HepG2 (cell line): Measurements from ENCODE around the gene LIN7A. TPM values are rescaled to one million over a fixed set of nuclear protein-coding genes. Genes with fewer than 3 reads are reported as not detected.
A peak's percentile ranks its signal among the peaks of the same experiment; 100 is the strongest.

Source experiments
- CHD4 ChIP-seq: fragments of 200-600 bp; sonication (generic); IDR thresholded peaks from 2 replicates; pipeline ENCODE4 v1.7.0; 2017; ENCODE audit warnings: mild to moderate bottlenecking, low read length, borderline replicate concordance
- GPN1 ChIP-seq: sonication (generic); formaldehyde crosslinking; IDR thresholded peaks from 2 replicates; pipeline ENCODE4 v1.5.1; 2020; ENCODE audit warnings: missing genetic modification reagents, borderline replicate concordance
- JARID2 ChIP-seq: sonication (generic); formaldehyde crosslinking; IDR thresholded peaks from 2 replicates; pipeline ENCODE4 v1.8.1; 2023; ENCODE audit warnings: missing genetic modification reagents, inconsistent platforms; ENCODE audit not compliant: insufficient replicate concordance
- NFE2 ChIP-seq: sonication (generic); formaldehyde crosslinking; IDR thresholded peaks from 2 replicates; pipeline ENCODE4 v1.4.0; 2020; ENCODE audit warnings: missing genetic modification reagents
- PAX8 ChIP-seq: sonication (generic); formaldehyde crosslinking; IDR thresholded peaks from 2 replicates; pipeline ENCODE4 v1.8.0; 2022; ENCODE audit warnings: mild to moderate bottlenecking, missing genetic modification reagents, borderline replicate concordance
- TAF1 ChIP-seq: sonication (generic); formaldehyde crosslinking; IDR thresholded peaks from 2 replicates; pipeline ENCODE4 v1.4.0; 2020; ENCODE audit warnings: missing genetic modification reagents
- THYN1 ChIP-seq: sonication (generic); formaldehyde crosslinking; IDR thresholded peaks from 2 replicates; pipeline ENCODE4 v1.8.1; 2023; ENCODE audit warnings: low read depth, mild to moderate bottlenecking, moderate library complexity, missing genetic modification reagents, borderline replicate concordance
- XBP1 ChIP-seq: sonication (generic); formaldehyde crosslinking; IDR thresholded peaks from 2 replicates; pipeline ENCODE4 v1.5.0; 2020; ENCODE audit warnings: missing genetic modification reagents
- ZBTB21 ChIP-seq: sonication (generic); formaldehyde crosslinking; IDR thresholded peaks from 2 replicates; pipeline ENCODE4 v1.4.0; 2020; ENCODE audit warnings: missing genetic modification reagents
- ZFP36L2 ChIP-seq: sonication (generic); formaldehyde crosslinking; IDR thresholded peaks from 2 replicates; pipeline ENCODE4 v1.4.0; 2020; ENCODE audit warnings: missing genetic modification reagents
- ZFP82 ChIP-seq: sonication (generic); formaldehyde crosslinking; IDR thresholded peaks from 2 replicates; pipeline ENCODE4 v1.5.1; 2020; ENCODE audit warnings: mild to moderate bottlenecking, missing genetic modification reagents, borderline replicate concordance
- ZFX ChIP-seq: sonication (generic); formaldehyde crosslinking; IDR thresholded peaks from 2 replicates; pipeline ENCODE4 v1.4.0; 2020; ENCODE audit warnings: mild to moderate bottlenecking, low read depth, missing genetic modification reagents, moderate library complexity
- ZNF350 ChIP-seq: sonication (generic); formaldehyde crosslinking; IDR thresholded peaks from 2 replicates; pipeline ENCODE4 v1.4.0; 2020; ENCODE audit warnings: mild to moderate bottlenecking, low read depth, missing genetic modification reagents, borderline replicate concordance
- ZNF530 ChIP-seq: sonication (generic); formaldehyde crosslinking; IDR thresholded peaks from 2 replicates; pipeline ENCODE4 v1.5.0; 2020; ENCODE audit warnings: low read depth, mild to moderate bottlenecking, missing genetic modification reagents
- ZNF564 ChIP-seq: sonication (generic); formaldehyde crosslinking; IDR thresholded peaks from 2 replicates; pipeline ENCODE4 v1.8.1; 2023; ENCODE audit warnings: mild to moderate bottlenecking, missing genetic modification reagents
- ZNF724P ChIP-seq: sonication (generic); formaldehyde crosslinking; IDR thresholded peaks from 2 replicates; pipeline ENCODE4 v1.8.0; 2022; ENCODE audit warnings: missing genetic modification reagents, borderline replicate concordance
- polyA plus RNA-seq, 8 experiments: library from polyadenylated mRNA; depleted of rRNA in 3 of 8; stranded (reverse) in 7 of 8; unstranded in 1 of 8; fragments of >200 nt; fragmentation: Illumina TruSeq in 4 of 8; extraction: Trizol in 4 of 8; gene quantifications; 2 replicates each; pipeline versions ENCODE4 v1.2.1 to v1.2.3, GENCODE V29; 2011 to 2016; ENCODE audit warnings: low read depth in 4 of 8, missing spikeins in 1 of 8, mixed read lengths in 1 of 8; ENCODE audit not compliant: insufficient read depth in 1 of 8
- total RNA-seq, 5 experiments: library from RNA; depleted of rRNA; stranded (reverse); fragments of >200 nt; fragmentation: Illumina TruSeq; extraction: Trizol; gene quantifications; 2 replicates each; pipeline ENCODE4 v1.2.3, GENCODE V29; 2016; ENCODE audit warnings: low read depth in 1 of 5
- TF ChIP-seq, protein P1 (sequence below): sonication (generic); formaldehyde crosslinking; IDR thresholded peaks from 2 replicates; pipeline ENCODE4 v1.5.0; 2020; ENCODE audit warnings: missing genetic modification reagents
- TF ChIP-seq, protein P2 (sequence below): sonication (generic); formaldehyde crosslinking; IDR thresholded peaks from 2 replicates; pipeline ENCODE4 v1.4.0; 2020; ENCODE audit warnings: missing genetic modification reagents
- TF ChIP-seq, protein P3 (sequence below): sonication (generic); formaldehyde crosslinking; IDR thresholded peaks from 2 replicates; pipeline ENCODE4 v1.4.0; 2020; ENCODE audit warnings: missing genetic modification reagents, mild to moderate bottlenecking, borderline replicate concordance
- TF ChIP-seq, protein P4 (sequence below): sonication (generic); formaldehyde crosslinking; IDR thresholded peaks from 2 replicates; pipeline ENCODE4 v1.4.0; 2020; ENCODE audit warnings: missing genetic modification reagents

LIN7A gene
- total and polyA plus RNA-seq, 2 of the 13 experiments (the other 11 are each of a cell fraction or from before 2014, with no cell fraction given): 18.5 to 19.2 TPM

DNA sequence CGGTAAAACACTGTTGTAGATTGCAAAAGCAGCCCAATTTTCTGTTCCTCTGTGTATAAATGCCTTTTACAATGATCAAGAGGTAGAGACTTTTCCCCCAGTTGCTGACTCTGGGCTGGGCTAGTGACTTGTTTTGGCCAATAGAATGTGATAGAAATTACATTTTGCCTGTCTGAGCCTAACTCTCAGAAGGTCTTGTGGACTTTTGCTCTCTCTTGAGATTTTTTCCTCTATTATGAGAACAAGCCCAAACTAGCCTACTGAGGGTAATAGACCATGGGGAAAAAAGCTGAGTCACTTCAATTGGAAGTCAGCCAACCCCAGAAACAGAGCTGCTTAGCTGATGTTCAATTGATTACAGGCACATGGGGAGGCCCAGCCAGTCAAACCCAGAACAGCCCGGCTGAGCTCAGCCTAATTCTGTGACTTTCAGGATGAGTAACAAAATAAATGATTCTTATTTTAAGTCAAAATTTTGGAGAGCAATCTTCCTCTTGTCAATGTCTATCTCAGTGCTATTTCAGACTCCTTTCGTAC lies 159.7 kb downstream of the LIN7A start (continued):
- TF ChIP-seq ZNF350 (CRISPR knock-in tag): 0 out of 2 replicates have a peak, but pooled peaks have one; percentile 32
- TF ChIP-seq ZNF724P (CRISPR knock-in tag): no peak
- TF ChIP-seq ZFP36L2 (CRISPR knock-in tag): no peak
- TF ChIP-seq ZFX: peak; percentile 67
- TF ChIP-seq, protein P1, sequence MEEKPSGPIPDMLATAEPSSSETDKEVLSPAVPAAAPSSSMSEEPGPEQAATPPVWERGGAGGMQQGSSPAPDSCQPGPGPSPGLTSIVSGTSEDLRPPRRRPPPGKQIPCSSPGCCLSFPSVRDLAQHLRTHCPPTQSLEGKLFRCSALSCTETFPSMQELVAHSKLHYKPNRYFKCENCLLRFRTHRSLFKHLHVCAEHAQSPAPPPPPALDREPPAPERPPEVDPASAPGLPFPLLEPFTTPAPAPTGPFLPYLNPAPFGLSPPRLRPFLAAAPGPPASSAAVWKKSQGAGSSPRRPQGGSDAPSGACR (CRISPR knock-in tag): no peak
- TF ChIP-seq ZNF564: no peak
- no peak for TF ChIP-seq ZNF530
- TF ChIP-seq GPN1 (CRISPR knock-in tag): no peak
- no peak for TF ChIP-seq ZBTB21 (CRISPR knock-in tag)
- TF ChIP-seq, protein P2, sequence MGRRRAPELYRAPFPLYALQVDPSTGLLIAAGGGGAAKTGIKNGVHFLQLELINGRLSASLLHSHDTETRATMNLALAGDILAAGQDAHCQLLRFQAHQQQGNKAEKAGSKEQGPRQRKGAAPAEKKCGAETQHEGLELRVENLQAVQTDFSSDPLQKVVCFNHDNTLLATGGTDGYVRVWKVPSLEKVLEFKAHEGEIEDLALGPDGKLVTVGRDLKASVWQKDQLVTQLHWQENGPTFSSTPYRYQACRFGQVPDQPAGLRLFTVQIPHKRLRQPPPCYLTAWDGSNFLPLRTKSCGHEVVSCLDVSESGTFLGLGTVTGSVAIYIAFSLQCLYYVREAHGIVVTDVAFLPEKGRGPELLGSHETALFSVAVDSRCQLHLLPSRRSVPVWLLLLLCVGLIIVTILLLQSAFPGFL (CRISPR knock-in tag): no peak
- no peak for TF ChIP-seq CHD4
- no peak for TF ChIP-seq PAX8 (CRISPR knock-in tag)
- no peak for TF ChIP-seq XBP1 (CRISPR knock-in tag)
- TF ChIP-seq, protein P3, sequence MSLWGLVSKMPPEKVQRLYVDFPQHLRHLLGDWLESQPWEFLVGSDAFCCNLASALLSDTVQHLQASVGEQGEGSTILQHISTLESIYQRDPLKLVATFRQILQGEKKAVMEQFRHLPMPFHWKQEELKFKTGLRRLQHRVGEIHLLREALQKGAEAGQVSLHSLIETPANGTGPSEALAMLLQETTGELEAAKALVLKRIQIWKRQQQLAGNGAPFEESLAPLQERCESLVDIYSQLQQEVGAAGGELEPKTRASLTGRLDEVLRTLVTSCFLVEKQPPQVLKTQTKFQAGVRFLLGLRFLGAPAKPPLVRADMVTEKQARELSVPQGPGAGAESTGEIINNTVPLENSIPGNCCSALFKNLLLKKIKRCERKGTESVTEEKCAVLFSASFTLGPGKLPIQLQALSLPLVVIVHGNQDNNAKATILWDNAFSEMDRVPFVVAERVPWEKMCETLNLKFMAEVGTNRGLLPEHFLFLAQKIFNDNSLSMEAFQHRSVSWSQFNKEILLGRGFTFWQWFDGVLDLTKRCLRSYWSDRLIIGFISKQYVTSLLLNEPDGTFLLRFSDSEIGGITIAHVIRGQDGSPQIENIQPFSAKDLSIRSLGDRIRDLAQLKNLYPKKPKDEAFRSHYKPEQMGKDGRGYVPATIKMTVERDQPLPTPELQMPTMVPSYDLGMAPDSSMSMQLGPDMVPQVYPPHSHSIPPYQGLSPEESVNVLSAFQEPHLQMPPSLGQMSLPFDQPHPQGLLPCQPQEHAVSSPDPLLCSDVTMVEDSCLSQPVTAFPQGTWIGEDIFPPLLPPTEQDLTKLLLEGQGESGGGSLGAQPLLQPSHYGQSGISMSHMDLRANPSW (CRISPR knock-in tag): 0 out of 2 replicates have a peak, but pooled peaks have one; percentile 30
- TF ChIP-seq THYN1 (CRISPR knock-in tag): no peak
- peak; percentile 57 for TF ChIP-seq JARID2 (CRISPR knock-in tag)
- peak; percentile 95 for TF ChIP-seq NFE2 (CRISPR knock-in tag)
- TF ChIP-seq ZFP82 (CRISPR knock-in tag): no peak
- TF ChIP-seq, protein P4, sequence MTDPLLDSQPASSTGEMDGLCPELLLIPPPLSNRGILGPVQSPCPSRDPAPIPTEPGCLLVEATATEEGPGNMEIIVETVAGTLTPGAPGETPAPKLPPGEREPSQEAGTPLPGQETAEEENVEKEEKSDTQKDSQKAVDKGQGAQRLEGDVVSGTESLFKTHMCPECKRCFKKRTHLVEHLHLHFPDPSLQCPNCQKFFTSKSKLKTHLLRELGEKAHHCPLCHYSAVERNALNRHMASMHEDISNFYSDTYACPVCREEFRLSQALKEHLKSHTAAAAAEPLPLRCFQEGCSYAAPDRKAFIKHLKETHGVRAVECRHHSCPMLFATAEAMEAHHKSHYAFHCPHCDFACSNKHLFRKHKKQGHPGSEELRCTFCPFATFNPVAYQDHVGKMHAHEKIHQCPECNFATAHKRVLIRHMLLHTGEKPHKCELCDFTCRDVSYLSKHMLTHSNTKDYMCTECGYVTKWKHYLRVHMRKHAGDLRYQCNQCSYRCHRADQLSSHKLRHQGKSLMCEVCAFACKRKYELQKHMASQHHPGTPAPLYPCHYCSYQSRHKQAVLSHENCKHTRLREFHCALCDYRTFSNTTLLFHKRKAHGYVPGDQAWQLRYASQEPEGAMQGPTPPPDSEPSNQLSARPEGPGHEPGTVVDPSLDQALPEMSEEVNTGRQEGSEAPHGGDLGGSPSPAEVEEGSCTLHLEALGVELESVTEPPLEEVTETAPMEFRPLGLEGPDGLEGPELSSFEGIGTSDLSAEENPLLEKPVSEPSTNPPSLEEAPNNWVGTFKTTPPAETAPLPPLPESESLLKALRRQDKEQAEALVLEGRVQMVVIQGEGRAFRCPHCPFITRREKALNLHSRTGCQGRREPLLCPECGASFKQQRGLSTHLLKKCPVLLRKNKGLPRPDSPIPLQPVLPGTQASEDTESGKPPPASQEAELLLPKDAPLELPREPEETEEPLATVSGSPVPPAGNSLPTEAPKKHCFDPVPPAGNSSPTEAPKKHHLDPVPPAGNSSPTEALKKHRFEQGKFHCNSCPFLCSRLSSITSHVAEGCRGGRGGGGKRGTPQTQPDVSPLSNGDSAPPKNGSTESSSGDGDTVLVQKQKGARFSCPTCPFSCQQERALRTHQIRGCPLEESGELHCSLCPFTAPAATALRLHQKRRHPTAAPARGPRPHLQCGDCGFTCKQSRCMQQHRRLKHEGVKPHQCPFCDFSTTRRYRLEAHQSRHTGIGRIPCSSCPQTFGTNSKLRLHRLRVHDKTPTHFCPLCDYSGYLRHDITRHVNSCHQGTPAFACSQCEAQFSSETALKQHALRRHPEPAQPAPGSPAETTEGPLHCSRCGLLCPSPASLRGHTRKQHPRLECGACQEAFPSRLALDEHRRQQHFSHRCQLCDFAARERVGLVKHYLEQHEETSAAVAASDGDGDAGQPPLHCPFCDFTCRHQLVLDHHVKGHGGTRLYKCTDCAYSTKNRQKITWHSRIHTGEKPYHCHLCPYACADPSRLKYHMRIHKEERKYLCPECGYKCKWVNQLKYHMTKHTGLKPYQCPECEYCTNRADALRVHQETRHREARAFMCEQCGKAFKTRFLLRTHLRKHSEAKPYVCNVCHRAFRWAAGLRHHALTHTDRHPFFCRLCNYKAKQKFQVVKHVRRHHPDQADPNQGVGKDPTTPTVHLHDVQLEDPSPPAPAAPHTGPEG (CRISPR knock-in tag): no peak
- TF ChIP-seq TAF1 (CRISPR knock-in tag): peak; percentile 36; the same call in 1 of the 2 replicates
